Measurements from ENCODE around the gene NBPF4.
"Not testable (repeated sequence)": the region's sequence is repeated elsewhere in the genome, so short reads cannot be mapped to it uniquely, and the experiment has no call there.

Gene NBPF4, protein sequence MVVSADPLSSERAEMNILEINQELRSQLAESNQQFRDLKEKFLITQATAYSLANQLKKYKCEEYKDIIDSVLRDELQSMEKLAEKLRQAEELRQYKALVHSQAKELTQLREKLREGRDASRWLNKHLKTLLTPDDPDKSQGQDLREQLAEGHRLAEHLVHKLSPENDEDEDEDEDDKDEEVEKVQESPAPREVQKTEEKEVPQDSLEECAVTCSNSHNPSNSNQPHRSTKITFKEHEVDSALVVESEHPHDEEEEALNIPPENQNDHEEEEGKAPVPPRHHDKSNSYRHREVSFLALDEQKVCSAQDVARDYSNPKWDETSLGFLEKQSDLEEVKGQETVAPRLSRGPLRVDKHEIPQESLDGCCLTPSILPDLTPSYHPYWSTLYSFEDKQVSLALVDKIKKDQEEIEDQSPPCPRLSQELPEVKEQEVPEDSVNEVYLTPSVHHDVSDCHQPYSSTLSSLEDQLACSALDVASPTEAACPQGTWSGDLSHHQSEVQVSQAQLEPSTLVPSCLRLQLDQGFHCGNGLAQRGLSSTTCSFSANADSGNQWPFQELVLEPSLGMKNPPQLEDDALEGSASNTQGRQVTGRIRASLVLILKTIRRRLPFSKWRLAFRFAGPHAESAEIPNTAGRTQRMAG

DNA sequence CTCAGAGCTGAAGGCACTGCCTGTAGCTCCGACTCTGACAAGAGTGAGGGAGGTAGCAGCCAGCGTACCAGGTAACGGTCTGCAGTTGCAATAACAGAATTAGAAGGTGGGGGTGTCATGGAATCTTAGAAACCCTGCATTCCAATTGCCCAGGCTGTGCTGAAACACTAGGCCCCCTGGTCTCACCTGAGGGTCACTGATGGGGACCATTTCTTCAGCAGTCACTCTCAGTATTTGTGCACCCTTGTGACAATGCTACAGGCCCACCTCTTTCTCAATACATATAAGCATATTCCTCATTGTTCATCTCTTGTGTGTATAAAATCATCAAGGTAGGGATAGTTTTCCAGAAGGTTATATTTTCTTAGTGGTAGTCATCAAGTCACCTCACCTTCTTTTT is at the start of gene NBPF4:
Gene NBPF4, minus strand, starts transcription at position 101 of the 400 bp plus-strand sequence. CDS start 315 bp downstream, outside the sequence.
- DNase-seq (ENCODE audit: low read depth in 2 of 2), result not testable (repeated sequence)

DNA sequence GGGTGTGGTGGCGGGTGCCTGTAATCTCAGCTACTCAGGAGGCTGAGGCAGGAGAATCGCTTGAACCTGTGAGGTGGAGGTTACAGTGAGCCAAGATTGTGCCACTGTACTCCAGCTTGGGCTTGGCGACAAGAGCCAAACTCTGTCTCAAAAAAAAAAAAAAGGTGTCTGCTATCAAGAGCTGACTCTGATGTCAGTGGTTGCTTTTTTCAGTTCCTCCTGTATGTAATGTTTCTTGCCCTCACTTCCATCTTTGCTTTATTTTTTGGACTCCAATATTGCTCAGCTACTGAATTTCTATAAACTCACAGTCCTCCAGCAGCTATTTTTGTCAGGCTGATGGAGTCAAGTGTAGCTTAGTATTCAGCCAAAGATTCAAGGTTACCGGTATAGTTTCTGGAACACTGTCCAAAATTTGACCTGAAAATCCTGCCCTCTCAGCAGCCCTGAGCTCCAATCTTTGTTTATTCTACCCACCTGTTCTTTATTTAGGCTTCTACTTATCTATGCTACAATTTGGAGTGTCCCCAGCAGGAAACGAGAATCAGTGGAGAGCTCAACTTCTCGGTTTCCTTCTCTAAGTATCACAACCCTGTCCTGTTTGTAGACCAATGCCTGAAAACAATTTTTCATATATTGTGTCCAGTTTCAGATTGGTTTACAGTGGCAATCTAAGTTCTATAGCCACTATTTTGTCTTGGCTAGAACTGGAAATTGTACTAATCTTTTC is 38.8 kb upstream of the NBPF4 start:
- not testable (repeated sequence) for DNase-seq (ENCODE audit: low read depth in 2 of 2)

DNA sequence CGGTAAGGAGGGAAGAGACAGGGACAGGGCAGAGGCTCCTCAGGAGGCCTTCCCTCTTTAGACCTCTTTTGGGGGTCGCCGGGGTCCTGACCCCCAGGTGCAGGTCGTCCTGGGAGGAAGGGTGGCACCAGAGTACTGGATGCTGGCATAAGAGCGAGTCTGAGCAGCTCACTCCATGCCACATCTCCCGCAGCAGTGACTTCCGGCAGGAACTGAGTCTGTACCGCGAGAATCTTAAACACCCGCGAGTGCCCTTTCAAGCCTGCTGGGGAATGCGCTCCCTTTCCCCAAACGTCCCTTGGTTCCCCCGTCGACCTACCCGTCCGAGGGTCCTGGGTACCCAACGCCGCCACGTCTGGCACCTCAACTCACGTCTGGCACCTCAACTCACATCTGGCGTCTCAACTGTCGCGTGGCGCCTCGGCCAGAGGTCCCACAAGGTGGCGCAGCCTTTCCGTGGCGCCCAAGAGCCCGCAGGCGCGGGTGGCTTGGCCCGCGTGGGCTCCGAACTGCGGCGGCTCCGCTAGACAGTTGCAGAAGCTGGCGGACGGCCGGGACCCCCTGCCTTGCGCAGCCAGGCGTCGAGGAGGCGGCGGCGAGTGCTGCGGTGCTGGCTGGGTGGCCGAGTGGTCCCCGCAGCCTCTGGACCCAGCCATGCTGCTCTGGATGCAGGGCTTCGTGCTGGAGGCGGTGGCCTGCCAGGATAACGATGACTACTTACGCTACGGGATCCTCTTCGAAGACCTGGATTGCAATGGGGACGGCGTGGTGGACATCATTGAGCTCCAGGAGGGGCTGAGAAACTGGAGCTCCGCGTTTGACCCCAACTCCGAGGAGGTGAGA is 28.8 kb upstream of the NBPF4 start:
- not testable (repeated sequence) for DNase-seq (ENCODE audit: low read depth in 2 of 2)

DNA sequence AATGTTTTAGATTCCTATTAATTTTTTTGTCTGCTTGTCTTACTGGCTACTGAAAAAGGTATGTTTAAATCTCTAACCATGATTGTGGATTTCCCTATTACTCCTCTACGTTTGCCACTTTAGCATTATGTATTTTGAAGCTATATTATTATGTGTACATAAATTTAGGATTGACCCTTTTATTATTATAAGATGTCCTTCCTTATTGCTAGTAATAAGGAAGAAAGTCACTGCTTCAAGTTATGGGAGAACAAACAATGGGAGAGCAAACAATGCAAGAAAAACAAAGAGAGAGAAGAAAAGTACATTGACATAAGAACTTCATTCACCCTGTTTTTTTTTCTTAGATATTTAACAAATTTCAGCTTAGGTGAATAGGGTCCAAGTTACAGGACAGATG is 23.2 kb upstream of the NBPF4 start:
- DNase-seq (ENCODE audit: low read depth in 2 of 2), result not testable (repeated sequence)

DNA sequence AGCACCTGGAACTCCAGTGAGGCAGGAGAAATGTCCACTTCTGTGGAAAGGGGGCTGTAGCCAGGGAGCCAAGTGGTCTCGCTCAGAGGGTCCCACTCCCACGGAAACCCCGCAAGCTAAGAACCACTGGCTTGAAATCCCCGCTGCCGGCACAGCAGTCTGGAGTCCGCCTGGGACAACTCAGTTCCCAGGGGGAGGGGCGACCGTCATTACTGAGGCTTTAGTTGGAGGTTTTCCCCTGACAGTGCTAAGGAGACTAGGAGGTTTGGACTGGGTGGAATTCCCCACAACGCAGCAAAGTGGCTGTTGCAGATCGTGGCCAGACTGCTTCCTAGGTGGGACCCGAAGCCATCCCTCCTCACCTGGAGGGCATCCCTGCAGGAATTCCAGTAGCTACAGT is 18.1 kb upstream of the NBPF4 start:
- DNase-seq (ENCODE audit: low read depth in 2 of 2), result not testable (repeated sequence)

DNA sequence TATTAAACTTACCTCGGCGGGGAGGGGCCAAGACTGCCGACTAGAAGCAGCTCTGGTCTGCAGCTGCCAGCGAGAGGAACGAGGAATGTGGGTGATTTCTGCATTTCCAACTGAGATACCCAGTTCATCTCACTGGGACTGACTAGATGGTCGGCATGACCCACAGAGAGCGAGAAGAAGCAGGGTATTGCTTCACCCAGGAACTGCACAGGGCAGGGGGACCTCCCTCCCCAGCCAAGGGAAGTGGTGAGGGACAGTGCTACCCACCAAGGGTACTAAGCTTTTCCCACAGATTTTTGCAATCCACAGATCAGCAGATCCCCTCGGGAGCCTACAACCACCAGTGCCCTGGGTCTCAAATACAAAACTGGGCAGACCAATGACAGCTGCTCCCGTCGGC is 17.6 kb upstream of the NBPF4 start:
- DNase-seq (ENCODE audit: low read depth in 2 of 2), result not testable (repeated sequence)

DNA sequence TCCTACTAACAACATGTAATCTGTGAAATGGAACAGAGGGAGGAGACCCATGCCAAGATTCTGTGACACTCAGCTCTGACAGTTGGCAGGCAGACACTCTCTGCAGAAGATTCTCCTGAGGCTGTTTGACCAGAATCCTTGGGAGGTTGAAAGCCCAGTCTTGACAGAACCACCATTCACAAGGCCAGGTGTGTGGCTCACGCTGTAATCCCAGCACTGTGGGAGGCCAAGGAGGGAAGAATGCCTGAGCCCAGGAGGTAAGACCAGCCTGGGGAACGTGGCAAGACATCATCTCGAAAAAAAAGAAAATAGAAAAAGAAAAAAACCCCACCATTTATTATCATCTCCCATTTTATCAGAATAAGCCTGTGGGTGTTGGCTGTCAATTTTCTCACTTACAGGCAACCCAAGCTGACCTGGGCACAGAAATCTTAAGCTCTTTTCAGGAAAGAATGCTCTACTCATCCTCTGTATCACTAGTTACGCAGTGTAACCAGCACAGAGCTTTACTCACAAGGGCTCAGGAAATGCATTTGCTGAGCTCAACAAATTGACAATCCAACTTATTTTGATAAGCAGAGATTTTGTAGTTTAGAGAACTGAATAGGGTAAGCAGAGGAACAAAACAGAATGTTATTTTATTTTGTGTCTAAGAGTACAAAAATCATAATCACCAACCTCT is 16.8 kb upstream of the NBPF4 start:
- DNase-seq (ENCODE audit: low read depth in 2 of 2), result not testable (repeated sequence)

DNA sequence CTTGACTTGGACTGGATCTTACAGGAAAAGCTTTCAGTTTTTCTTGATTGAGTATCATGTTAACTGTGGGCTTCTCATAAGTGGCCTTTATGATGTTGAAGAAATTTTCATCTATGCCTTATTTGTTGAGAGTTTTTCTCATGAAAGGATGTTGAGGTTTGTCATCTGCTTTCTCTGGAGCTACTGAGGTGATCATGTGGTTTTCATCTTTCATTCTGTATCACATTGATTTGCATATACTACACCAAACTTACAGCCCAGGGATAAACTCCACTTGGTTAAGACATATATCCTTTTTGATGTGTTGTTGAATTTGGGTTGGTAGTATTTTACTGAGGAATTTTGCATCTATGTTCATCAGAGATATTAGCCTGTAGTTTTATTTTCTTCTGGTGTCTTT is 11.6 kb upstream of the NBPF4 start:
- not testable (repeated sequence) for DNase-seq (ENCODE audit: low read depth in 2 of 2)

DNA sequence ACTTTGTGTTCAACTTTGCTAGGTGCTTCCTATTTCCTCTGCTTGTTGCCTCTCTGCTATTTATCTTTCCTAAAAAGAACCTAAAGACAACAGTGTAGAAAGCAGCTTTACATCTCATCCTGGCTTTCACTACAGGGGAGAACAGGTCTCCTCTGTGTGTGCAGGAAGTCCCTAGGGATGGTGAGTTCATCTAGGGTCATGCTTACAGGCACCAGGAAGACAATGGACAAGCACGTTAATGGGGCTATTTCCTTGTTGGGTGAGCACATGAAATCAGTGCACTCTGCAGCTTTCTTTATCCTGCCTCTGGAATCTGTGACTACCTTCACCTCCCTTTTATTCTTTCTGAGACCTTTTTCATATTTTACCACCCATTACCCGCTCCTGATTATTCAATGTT is 4.5 kb downstream of the NBPF4 start:
- not testable (repeated sequence) for DNase-seq (ENCODE audit: low read depth in 2 of 2)

DNA sequence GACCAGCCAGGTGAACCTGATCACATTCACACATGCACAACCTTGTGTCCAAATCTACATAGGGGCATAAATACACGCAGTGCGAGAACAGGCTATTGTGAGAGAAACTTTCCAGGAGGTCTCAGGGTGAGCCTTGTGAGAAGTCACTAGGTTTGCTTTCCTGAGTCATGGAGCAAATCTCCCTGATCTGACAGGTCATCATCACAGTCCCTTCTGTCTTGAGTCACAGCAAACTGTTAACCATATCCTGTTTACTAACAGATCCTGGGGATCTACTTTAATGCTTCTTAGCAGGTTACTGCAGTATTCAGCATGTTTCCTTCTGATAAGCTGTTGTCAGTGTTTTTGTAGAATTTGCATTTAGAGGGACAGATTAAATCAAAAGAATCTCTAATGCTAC is 8.6 kb downstream of the NBPF4 start:
- DNase-seq (ENCODE audit: low read depth in 2 of 2), result not testable (repeated sequence)

DNA sequence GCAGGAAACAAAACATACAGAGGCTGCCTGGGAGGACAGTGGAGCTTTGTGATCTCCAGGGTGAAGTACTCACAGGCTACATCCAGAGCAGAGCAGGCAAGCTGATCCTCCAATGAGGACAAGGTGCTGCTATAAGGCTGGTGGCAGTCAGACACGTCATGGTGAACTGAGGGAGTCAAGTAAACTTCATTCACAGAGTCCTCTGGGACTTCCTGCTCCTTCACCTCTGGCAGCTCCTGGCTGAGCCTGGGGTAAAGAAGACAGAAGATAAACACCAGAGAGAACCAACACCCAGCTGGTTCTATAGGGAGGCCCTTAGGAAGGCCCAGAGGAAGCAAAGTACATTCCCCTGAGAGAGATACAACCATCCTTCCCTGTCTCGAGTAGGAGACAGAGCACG is 11.7 kb downstream of the NBPF4 start:
- DNase-seq (ENCODE audit: low read depth in 2 of 2), result not testable (repeated sequence)

DNA sequence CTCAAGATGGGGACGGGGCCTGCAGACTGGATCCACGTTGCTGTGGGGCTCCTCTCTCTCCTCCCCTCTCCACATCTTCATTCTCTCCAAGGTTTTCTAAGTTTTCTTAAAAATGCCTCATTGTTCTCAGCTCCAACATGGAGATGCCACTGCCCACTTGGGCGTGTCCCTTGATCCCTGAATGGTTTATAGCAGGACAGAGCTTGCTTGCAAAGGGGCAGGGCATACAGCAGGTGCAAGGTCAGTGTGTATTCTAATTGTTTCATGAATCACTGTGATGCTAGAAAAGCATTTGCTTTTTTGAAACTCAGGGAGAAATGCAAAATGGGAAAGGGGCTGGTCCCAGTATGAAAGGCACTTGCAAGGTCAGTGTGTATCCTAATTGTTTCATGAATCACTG is 13.9 kb downstream of the NBPF4 start:
- DNase-seq (ENCODE audit: low read depth in 2 of 2), result not testable (repeated sequence)

DNA sequence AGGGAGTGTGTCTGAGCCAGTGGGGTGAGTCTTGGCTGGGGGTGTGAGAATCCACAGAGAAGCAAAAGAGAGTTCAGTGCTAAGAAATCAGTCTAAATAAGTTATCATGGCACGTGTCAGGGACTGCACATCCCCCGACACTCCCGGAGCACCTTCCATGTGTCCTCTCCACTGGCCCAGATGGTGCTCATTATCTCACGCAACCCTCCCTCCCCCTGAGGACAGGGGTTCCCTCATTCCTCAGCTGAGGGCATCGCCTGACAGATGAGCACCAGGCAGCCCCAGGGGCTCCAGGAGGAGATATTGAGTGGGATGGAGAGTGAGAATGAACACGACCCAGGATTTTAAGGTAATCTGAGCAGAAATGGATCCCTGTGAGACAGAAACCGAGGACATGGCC is 16.1 kb downstream of the NBPF4 start:
- DNase-seq (ENCODE audit: low read depth in 2 of 2), result not testable (repeated sequence)

DNA sequence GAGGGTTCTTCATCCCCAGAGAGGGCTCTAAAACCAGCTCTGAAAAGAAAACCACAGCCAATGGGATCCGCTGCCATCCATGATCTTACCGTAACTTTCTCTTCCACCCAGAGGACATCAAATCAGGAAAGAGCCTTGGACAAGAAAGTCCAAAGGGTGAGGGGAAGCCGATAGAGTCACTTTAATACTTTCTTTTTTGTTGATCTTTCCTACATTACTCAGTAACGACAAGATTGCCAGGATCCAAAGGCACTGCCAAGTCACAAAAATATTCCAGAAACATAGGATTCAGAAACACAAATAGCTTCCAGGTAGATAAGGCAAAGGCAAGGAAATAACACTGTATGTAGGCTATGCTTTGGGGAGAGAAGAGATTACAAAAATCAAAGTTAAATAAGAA is 17.0 kb downstream of the NBPF4 start:
- not testable (repeated sequence) for DNase-seq (ENCODE audit: low read depth in 2 of 2)

DNA sequence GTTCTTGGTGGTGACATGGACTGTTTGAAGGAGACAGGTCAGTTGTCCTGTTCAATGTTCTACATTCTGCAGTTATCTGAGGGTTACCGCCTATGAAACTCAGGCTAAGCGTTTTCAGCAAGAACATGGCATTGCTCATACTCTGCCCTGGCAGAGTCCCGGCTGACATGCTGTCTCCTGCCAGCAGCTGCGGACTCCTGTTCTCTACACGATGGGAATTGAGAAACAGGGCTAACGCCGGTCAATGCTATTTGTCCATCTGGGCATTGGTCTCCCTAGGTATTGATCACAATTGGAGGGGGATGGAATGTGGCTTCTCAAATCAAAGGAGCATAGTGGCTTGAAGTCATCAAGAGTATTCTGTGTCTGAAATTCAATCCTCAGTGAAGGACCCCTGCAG is 20.6 kb downstream of the NBPF4 start:
- DNase-seq (ENCODE audit: low read depth in 2 of 2), result not testable (repeated sequence)

DNA sequence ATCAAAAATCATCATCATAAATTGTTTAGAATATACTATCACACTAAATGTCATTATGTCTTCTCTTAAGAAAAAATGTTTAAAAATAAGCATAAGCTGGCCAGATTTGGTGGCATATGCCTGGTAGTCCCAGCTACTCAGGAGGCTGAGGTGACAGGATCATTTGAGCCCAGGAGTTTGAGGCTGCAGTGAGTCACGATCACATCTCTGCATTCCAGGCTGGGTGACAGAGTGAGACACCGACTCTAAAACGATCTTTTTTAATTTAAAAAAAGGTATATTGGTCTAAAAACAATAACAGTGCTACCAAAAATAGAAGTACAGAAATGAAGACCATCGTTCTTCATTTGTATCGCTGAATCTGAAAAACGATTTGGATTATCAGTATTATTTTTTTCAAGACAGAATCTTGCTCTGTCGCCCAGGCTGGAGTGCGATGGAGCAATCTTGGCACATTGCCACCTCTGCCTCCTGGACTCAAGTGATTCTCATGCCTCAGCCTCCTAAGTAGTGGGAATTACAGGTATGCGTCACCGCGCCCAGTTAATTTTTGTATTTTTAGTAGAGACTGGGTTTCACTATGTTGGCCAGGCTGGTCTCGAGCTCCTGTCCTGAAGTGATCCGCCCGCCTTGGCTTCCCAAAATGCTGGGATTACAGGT is 26.2 kb downstream of the NBPF4 start:
- not testable (repeated sequence) for DNase-seq (ENCODE audit: low read depth in 2 of 2)

DNA sequence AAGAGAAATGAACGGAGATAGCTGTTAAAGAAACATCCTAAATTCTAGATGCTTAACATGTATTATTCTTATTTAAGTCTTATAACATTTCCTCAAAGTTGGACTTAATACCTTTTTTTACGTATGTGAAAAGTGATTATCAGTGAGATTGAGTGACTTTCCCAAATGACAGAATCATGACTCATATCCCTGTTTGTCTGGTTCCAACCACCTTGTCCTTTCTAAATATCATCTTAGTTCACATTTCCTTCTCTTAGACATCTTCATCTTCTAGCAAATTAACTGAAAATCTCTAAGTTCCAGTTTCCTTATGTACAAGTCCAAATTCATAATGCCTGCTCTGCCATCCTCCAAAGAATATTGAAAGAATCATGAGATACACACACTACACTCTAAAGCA is 26.9 kb downstream of the NBPF4 start:
- DNase-seq (ENCODE audit: low read depth in 2 of 2), result not testable (repeated sequence)

DNA sequence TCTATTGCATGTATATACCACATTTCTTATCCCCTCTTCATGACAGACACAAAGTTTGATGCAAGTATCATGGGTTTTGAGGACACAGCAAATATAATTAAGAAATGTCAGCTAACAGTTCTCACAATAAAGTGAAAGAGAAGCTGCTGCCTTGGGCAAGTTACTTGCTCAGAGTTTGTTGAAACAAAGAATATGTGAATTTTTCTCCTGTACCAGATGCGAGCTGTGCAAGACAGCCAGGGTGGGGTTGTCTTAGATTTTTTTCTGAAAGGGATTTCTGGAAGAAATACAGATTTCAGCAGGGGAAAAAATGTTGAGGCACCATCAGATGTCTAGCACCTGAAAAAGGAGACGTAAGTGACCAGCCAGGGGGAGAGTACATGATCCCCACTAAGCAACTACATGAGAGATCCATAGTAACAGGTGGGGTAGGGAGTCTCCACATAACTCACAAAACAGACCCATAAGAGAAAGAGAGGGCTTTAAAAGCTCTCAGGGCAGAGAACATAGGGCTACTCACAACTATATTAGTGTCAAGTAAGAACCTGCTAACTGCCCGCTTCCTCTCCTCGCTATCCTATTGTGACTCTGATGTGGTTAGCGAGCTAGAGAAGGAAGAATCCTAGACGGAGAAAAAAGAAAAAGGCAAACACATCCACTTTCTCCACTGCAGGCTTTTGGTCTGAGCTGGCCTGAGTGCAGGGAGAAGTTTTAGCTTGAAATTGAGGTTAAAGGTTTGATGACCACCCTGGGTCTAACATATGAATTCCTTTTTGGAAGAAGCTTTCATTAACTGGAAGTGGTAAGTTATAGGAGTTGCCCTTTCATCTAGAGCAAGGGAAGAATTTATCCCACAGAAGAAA is 27.6 kb downstream of the NBPF4 start:
- not testable (repeated sequence) for DNase-seq (ENCODE audit: low read depth in 2 of 2)
